GM18909 (cell line): Measurements from ENCODE around the gene PRKRIP1.
"Not testable (repeated sequence)": the region's sequence is repeated elsewhere in the genome, so short reads cannot be mapped to it uniquely, and the experiment has no call there.

Source experiments
- ATAC-seq: cut with Tn5 transposase; IDR thresholded peaks from one replicate; pipeline ENCODE4 v1.9.1; 2021; ENCODE audit warnings: mild to moderate bottlenecking; ENCODE audit not compliant: unreplicated experiment, poor library complexity

The PRKRIP1 gene

GRCh38 chr7:102395873-102396709, at the start of gene PRKRIP1:
Gene PRKRIP1 (plus strand): TSS chr7:102396363. CDS start chr7:102396412, 49 bp downstream.
- ATAC-seq: peak; percentile 99

- not testable (repeated sequence) for ATAC-seq
Observed at GRCh38 chr7:102346983-102347382, 49.2 kb upstream of the PRKRIP1 start.

GRCh38 chr7:102356344-102356743, 39.8 kb upstream of the PRKRIP1 start, which contains the start of gene SPDYE6:
Gene SPDYE6 (minus strand): TSS chr7:102356444. CDS start chr7:102356023, 421 bp downstream.
- not testable (repeated sequence) for ATAC-seq

GRCh38 chr7:102363549-102364393, 32.4 kb upstream of the PRKRIP1 start:
- peak; percentile 100 for ATAC-seq

- ATAC-seq: not testable (repeated sequence)
Observed at GRCh38 chr7:102364394-102364886, 31.7 kb upstream of the PRKRIP1 start.

GRCh38 chr7:102365390-102365789, 30.8 kb upstream of the PRKRIP1 start:
- not testable (repeated sequence) for ATAC-seq

- not testable (repeated sequence) for ATAC-seq
Observed at GRCh38 chr7:102370038-102370437, 26.1 kb upstream of the PRKRIP1 start.

- not testable (repeated sequence) for ATAC-seq
Observed at GRCh38 chr7:102372796-102373195, 23.4 kb upstream of the PRKRIP1 start.

- ATAC-seq: no peak
Observed at GRCh38 chr7:102376964-102377466, 19.1 kb upstream of the PRKRIP1 start.

- not testable (repeated sequence) for ATAC-seq
Observed at GRCh38 chr7:102380837-102381236, 15.3 kb upstream of the PRKRIP1 start.

GRCh38 chr7:102381696-102382425, 14.3 kb upstream of the PRKRIP1 start:
- not testable (repeated sequence) for ATAC-seq

GRCh38 chr7:102387064-102387463, 9.1 kb upstream of the PRKRIP1 start:
- no peak for ATAC-seq

- no peak for ATAC-seq
Observed at GRCh38 chr7:102389810-102390209, 6.4 kb upstream of the PRKRIP1 start.

- ATAC-seq: no peak
Observed at GRCh38 chr7:102390697-102391484, 5.3 kb upstream of the PRKRIP1 start.

- ATAC-seq: no peak
Observed at GRCh38 chr7:102392330-102392729, 3.8 kb upstream of the PRKRIP1 start.

- ATAC-seq: no peak
Observed at GRCh38 chr7:102393467-102393866, 2.7 kb upstream of the PRKRIP1 start.

GRCh38 chr7:102395592-102395872, 631 bp upstream of the PRKRIP1 start:
- no peak for ATAC-seq

- no peak for ATAC-seq
Observed at GRCh38 chr7:102396710-102397019, 502 bp downstream of the PRKRIP1 start.

GRCh38 chr7:102398543-102398942, 2.4 kb downstream of the PRKRIP1 start:
- ATAC-seq: no peak

- no peak for ATAC-seq
Observed at GRCh38 chr7:102400360-102400759, 4.2 kb downstream of the PRKRIP1 start.
